Mucosa of descending colon (tissue), 3 donors: ENCODE results near the gene ARHGEF25. TPM values are rescaled to one million over a fixed set of nuclear protein-coding genes. Genes with fewer than 3 reads are reported as not detected.
A peak's percentile ranks its signal among the peaks of the same experiment; 100 is the strongest.
"Not testable (repeated sequence)": the region's sequence is repeated elsewhere in the genome, so short reads cannot be mapped to it uniquely, and the experiment has no call there.

Experiments used
- ATAC-seq: fragments of 200-7000 bp; cut with Tn5 transposase; one replicate; pipeline ENCODE4 v1.9.1; 2020; ENCODE audit warnings: mild to moderate bottlenecking, moderate library complexity
- DNase-seq, 3 donors: peaks; one replicate each; pipeline ENCODE4 v3.0.0-alpha.2; 2020
- H3K36me3 ChIP-seq: fragments of 200-600 bp; one replicate; pipeline ENCODE4 v1.8.0; 2021; ENCODE audit warnings: low read depth, mild to moderate bottlenecking
- H3K4me1 ChIP-seq: fragments of 200-600 bp; one replicate; pipeline ENCODE4 v1.8.0; 2021; ENCODE audit warnings: low read depth, mild to moderate bottlenecking
- H3K4me3 ChIP-seq: fragments of 200-600 bp; one replicate; pipeline ENCODE4 v1.8.0; 2021; ENCODE audit warnings: mild to moderate bottlenecking
- H3K9me3 ChIP-seq: fragments of 200-600 bp; one replicate; pipeline ENCODE4 v1.8.0; 2021; ENCODE audit warnings: mild to moderate bottlenecking
- intact Hi-C, 2 donors: fragments of 100-400 bp; cut with DNase I in 1 of 2; cut with micrococcal nuclease in 1 of 2; formaldehyde crosslinking; loops; one replicate each; pipeline versions ENCODE4 v1.11.0 to v1.11.1; 2022; cut with DNase I, micrococcal nuclease
- total RNA-seq, 3 donors: library from RNA; stranded (reverse); fragmentation: NEBNext Ultra II Directional in 2 of 3; extraction: Animal tissue kit (Norgen Biotek cat#: 25700) in 2 of 3; gene quantifications; one replicate each; pipeline versions ENCODE4 v1.2.1 to v1.2.4, GENCODE V29; 2021 to 2023
- TF ChIP-seq, protein P1 (sequence below): fragments of 200-600 bp; IDR thresholded peaks from one replicate; pipeline ENCODE4 v1.8.0; 2022; ENCODE audit warnings: antibody characterized with exemption, mild to moderate bottlenecking
- donor health status: DM: no; HTN: no; CAD: no; lungs with moderate emphysema.
- donor health status: DM: no; HTN: no; CAD: no.
- donor health status: DM: no; HTN: yes; CAD: no.

ARHGEF25 gene
- total RNA-seq, 3 donors from 2014 or later: 5.0 to 129 (median 11.0) TPM

DNA sequence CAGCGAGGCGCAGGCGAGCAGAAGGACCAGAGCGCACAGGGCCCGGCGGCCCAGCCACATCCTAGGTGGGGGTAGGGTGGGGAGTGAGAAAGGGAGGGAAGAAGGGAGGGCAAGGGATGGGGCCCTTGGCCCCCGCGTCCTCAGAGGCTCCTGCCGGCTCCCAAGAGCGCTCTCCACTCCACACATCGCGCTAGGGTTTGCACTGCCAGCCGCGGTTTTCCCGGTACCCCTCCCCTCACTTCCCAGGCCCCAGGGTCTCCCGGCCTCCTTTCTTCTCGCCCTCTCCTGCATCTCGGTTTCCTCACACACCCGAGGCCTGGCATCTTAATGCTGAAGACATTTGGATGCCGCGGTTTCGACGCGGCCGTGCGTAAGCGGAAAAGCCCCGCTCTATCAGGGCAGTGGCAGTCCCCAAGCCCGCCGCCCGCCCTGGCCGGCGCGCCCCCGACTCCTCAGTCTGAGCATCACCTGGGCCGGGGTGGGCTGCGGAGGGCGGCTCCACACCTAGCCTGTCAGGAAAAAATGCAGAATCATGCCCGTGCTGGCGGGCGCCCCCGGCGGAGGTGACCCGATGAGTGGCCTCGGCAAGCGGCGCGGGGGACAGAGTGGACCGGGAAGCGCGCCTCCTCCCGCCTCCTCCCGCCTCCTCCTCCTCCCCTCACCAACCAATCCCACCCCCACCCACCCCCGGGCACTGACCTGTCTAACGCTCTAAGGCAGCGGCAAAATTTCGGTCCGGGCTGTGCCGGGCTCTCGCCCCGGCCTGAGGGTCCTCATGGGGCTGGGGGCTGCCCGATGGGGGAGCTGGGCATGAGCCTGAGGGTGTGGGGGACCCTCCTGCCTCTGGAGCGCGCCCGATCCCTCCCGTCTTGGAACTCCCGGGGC is 21.1 kb downstream of the ARHGEF25 start:
- Histone ChIP-seq H3K36me3 (no peaks in the 10 kb centered on the region), H3K4me3 (no peak overlapping the region), H3K4me1 (peaks cover 13% of the 10 kb centered on the region), H3K9me3 (no peaks in the 10 kb centered on the region)
- no peak for DNase-seq
- peak; percentile 17 for ATAC-seq
- intact Hi-C loops: no loop called here
- TF ChIP-seq, protein P1, sequence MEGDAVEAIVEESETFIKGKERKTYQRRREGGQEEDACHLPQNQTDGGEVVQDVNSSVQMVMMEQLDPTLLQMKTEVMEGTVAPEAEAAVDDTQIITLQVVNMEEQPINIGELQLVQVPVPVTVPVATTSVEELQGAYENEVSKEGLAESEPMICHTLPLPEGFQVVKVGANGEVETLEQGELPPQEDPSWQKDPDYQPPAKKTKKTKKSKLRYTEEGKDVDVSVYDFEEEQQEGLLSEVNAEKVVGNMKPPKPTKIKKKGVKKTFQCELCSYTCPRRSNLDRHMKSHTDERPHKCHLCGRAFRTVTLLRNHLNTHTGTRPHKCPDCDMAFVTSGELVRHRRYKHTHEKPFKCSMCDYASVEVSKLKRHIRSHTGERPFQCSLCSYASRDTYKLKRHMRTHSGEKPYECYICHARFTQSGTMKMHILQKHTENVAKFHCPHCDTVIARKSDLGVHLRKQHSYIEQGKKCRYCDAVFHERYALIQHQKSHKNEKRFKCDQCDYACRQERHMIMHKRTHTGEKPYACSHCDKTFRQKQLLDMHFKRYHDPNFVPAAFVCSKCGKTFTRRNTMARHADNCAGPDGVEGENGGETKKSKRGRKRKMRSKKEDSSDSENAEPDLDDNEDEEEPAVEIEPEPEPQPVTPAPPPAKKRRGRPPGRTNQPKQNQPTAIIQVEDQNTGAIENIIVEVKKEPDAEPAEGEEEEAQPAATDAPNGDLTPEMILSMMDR: no peak

DNA sequence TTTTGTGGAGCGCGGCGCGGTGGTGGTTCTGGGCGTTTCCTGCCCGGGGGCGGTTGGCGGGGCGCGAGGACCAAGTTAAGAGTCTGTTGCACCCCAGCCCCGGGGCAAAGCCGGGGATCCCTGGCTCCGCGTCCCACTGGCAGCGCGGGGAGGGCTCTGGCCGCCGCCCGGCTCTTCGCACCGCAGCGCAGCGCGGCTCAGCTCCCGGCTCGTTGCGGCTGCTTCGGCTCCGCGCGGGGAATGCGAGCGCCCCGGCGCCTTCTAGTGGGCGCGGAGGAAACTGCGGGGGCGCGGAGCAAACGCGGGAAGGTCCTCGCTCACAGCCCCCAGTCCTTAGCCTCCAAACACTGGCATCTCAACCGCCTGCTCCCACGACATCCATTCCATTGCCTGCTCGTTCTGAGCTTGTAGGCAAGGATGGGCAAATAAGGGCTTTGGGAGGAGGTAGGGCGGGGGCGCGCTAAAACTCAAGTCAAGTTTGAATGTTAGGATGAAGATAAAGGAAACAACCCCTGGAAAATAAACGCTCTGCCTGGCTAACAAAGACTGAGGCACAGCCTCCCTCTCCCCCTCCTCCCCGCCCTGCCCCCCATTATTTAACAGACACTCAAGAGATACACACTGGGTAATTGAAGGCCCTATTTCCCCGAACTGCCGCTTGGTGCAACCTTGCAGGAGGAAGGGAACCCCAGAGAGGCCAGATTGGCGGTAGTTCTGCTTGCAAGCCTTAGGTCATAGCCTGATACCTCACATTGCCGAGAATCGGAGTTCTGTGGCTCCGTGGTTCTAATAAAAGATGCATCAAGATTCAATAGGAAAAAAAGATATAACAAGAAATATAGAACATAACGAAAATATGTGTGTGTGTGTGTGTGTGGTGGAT is 22.0 kb downstream of the ARHGEF25 start, which contains the start of gene B4GALNT1:
Gene B4GALNT1 (minus strand): TSS at position 244 of the 883 bp plus-strand sequence. CDS start 1,069 bp downstream, outside the sequence.
- Histone ChIP-seq H3K4me1 (peaks cover 13% of the 10 kb centered on the region), H3K4me3 (no peak within 1 kb of the TSS), H3K9me3 (no peaks in the 10 kb centered on the region), H3K36me3 (no peaks in the 10 kb centered on the region)
- peak in 2 of 3 donors; percentile 48 to 70 for DNase-seq
- peak; percentile 95 for ATAC-seq
- intact Hi-C loops: no loop called here
- TF ChIP-seq, protein P1: peak; percentile 87

DNA sequence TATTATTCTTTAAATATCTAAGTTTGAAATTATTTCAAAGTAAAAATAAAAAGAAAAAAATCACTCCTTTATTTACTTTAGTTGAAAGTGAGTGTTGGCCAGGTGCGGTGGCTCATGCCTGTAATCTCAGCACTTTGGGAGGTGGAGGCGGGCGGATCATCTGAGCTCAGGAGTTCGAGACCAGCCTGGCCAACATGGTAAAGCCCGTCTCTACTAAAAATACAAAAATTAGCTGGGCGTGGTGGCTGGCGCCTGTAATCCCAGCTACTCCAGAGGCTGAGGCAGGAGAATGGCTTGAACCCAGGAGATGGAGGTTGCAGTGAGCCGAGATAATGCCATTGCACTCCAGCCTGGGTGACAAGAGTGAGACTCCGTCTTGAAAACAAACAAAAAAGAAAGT is 25.5 kb downstream of the ARHGEF25 start:
- H3K4me3 ChIP-seq, ATAC-seq, intact Hi-C loops, H3K9me3 ChIP-seq, DNase-seq, H3K36me3 ChIP-seq: not testable (repeated sequence)
- peaks cover 13% of the 10 kb centered on the region for H3K4me1 ChIP-seq

DNA sequence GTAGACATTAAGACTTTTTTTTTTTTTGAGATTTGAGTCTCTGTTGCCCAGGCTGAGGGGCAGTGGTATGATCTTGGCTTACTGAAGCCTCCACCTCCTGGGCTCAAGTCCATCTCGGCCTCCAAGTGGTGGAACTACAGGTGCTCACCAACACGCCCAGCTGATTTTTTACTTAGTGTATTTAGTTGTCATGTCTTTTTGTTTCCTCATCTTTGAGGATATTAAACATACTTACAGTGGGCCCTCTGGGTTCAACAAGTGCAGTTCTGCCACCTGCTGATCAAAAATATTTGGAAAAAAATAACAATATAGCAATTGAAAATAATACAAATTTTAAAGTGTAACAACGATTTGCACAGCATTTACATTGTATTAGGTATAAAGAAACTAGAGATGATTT is 26.1 kb downstream of the ARHGEF25 start:
- Histone ChIP-seq H3K4me3 (no peak overlapping the region), H3K36me3 (no peaks in the 10 kb centered on the region), H3K9me3 (no peaks in the 10 kb centered on the region), H3K4me1 (peaks cover 9% of the 10 kb centered on the region)
- ATAC-seq: no peak
- TF ChIP-seq, protein P1: no peak
- intact Hi-C loops: no loop called here
- no peak for DNase-seq

DNA sequence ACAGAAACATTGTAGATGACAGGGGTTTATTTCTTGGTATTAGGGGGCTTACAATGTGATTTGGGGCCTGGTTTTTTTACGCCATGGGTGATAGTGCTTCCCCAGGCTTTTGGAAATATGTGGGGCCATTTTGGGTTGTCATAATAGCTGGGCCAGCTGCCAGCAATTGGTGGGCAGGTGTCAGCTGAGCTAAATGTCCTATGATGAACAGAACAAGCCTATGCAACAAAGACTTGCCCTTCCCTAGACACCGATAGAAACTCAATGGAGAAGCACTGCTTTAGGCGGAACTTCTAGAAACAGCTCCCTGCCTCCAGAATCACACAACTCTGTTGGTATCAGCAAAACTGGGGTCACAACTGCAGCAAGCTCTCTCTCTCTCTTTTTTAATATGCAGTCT is 26.9 kb downstream of the ARHGEF25 start:
- TF ChIP-seq, protein P1: no peak
- no peak for ATAC-seq
- Histone ChIP-seq H3K4me1 (peaks cover 5% of the 10 kb centered on the region), H3K36me3 (no peaks in the 10 kb centered on the region), H3K9me3 (no peaks in the 10 kb centered on the region), H3K4me3 (no peak overlapping the region)
- no peak for DNase-seq
- intact Hi-C loops: no loop called here
